Measurements from ENCODE around the gene SEC61G. TPM values are rescaled to one million over a fixed set of nuclear protein-coding genes. Genes with fewer than 3 reads are reported as not detected.

SEC61G gene
- total RNA-seq (2014; rRNA removed; shearing (Covaris generic)) = 1,191 and 1,243 TPM in 2 replicates

DNA sequence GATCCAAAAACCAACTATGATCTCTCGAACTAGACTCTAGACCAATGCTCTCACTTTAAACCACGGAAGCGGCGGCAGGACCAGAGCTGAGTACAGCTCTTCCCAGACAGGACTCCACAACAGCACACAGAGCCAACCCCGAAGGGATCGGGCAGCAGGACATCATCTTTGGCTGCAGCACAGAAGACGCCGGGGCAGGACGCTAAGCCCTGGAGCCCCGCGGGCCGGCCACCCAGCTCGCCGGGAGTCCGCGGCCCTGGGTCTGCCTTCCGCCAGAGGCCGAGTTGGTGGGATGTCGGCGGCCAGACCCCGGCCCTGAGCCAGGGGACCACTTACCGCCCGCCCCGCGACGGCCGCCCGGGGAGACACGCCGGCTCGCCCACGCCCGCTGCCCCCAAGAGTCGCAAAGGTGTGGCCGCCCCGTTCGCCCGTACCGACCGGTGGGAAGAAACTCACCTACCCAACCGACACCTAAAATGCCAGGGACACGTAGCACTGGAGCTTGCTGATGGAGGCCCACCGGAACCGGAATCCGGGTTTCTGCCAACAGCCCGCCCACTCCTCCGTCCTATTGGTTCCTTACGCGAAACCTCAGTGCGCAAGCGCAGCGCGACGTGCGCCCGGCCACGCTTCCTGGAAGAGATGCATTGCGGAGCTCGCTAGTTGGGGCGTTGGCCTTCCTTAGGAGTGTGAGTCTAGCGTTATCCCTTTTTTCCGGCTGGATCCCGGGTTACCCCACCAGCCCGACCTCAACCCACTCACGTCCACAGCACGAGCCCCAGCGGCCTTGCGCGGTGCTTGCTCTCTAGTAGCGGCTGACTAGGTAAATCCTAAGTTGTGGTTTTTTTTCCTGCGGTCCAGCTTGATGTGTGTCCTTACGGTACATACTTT lies at the start of gene SEC61G:
Gene SEC61G (minus strand): TSS at position 510 of the 891 bp plus-strand sequence. CDS start 1,623 bp downstream, outside the sequence.
- DNase-seq (ENCODE audit: low read depth) = peak; percentile 98

DNA sequence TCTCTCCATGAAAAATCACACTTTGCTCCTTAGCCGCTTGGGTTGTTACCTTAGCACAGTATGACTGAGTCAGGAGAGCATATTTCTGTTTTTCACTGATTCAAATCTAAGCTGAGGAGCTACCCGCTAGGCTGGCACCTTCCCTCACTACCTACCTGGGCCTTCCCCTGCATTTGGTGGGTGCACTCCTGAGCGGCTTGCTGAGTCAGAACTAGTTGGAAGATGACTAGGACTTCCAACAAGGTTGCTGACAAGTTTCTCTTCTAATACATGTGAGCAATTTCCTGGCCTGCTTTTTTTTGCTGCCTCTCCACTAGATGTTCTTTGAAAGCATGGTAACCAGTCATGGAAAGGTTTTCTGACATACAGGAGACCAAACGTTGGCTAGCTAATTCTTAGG lies 43.8 kb upstream of the SEC61G start:
- DNase-seq (ENCODE audit: low read depth) = no peak

- DNase-seq (ENCODE audit: low read depth) = no peak
Measured at GRCh38 chr7:54802114-54802513, 43.1 kb upstream of the SEC61G start.

GRCh38 chr7:54799792-54800191 lies 40.8 kb upstream of the SEC61G start:
- peak; percentile 32 for DNase-seq (ENCODE audit: low read depth)

DNA sequence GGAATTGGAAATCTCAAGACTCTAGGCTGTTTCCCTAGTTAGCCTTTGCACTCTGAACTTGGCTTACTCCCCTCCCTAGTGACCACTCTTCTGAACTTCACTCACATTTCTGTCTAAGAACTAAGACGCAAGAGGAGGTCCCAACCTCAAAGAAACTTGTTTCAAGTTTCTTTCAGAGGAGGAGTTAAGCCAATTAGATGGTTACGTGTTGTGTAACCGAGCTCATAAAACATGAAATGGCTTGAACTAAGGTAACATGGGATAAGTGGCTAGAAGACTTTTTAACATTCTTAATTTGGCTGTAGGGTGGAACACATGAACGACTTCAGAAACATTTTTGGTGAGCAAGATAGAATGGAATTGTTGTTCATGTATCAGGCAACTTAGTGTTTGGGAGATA lies 39.5 kb upstream of the SEC61G start:
- no peak for DNase-seq (ENCODE audit: low read depth)

- no peak for DNase-seq (ENCODE audit: low read depth)
Measured at GRCh38 chr7:54796853-54797252, 37.8 kb upstream of the SEC61G start.

GRCh38 chr7:54796150-54796549 lies 37.1 kb upstream of the SEC61G start:
- no peak for DNase-seq (ENCODE audit: low read depth)

DNA sequence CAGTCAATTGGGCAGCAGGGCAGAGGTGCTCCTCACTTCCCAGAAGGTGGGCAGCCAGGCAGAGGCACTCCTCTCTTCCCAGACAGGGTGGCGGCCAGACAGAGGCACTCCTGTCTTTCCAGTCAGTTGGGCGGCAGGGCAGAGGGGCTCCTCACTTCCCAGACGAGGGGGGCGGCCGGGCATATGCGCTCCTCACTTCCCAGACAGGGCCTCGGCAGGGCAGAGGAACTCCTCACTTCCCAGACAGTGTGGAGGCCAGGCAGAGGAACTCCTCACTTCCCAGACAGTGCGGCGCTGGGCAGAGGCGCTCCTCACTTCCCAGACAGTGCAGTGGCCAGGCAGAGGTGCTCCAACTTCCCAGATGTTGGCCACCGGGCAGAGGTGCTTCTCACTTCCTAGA lies 33.4 kb upstream of the SEC61G start:
- no peak for DNase-seq (ENCODE audit: low read depth)

DNA sequence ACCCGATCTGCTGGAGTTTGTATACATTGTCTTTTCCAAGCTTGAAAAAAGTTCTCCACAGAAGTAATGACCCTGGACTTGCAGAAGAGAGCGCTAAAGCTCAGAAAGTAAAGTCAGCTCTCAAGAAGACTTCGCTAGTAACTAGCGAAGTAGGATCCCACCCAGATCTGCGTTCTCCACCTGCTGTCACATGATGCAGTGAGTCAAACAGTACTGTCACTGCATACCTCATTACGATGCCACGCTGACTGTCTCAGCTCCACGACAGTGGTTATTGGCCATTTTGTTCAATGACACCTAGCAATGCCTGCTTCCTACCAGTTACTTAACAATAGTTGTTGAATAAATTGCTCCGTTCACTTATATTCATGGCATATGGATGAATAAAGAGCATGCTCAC lies 29.7 kb upstream of the SEC61G start:
- peak; percentile 90 for DNase-seq (ENCODE audit: low read depth)

DNA sequence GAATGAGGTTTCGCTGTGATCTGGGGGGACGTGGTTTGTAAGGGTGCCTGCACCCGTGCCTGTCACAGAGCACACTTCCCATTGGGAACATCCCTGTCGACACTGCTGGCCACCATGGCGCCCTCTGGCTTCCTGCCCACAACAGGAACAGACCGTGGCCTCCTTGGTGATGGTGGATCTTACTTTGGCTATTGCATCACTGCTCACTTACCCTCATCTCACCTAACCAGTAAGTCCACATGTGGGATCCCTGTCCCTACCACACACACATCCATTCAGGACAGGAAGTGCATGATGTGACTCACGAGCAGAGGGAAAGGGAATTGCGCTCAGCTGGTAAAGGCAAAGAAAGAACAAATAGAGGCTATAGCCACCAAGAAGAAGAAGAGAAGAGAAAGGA lies 26.2 kb upstream of the SEC61G start:
- DNase-seq (ENCODE audit: low read depth) = peak; percentile 73

DNA sequence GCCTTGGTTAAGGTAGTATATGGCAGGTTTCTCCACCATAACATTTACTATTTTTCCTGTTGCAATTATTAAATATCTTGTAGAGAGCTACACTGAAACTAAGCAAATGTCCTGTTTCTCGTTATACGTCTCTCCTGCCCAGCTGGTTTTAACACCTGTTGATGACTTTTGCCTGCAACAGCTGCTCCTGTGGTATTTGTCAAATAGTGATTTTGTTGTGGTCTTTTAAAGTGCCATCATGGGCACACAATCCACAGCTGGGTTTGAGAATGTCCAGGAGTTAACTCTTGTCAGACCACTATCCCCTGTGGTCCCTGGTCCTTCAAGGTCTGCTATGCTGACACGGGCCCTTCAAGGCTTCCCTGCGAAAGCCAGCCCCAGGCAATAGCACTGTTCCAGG lies 24.9 kb upstream of the SEC61G start:
- DNase-seq (ENCODE audit: low read depth) = no peak

DNA sequence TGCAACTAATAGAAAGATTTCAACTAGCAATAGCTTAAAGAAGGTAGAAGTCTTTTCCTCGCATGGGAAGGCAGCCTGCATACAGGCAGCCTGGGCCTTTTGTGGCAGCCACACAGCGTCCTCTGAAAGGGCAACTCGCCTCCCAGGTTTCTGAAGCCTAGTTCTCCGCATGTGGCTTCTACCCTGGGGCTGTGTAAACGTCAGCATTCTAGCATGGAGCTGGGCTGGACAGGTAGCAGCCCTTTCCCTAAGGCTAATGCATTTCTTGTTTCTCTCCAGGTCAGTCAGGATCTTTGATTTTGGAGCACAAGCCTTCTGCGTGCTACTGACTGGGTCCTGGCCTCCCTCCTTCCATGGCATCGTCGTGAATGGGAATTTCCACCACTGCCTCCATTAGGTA lies 23.8 kb upstream of the SEC61G start:
- DNase-seq (ENCODE audit: low read depth) = no peak

GRCh38 chr7:54782314-54782713 lies 23.3 kb upstream of the SEC61G start:
- no peak for DNase-seq (ENCODE audit: low read depth)

GRCh38 chr7:54781134-54781920 lies 22.3 kb upstream of the SEC61G start:
- no peak for DNase-seq (ENCODE audit: low read depth)

DNA sequence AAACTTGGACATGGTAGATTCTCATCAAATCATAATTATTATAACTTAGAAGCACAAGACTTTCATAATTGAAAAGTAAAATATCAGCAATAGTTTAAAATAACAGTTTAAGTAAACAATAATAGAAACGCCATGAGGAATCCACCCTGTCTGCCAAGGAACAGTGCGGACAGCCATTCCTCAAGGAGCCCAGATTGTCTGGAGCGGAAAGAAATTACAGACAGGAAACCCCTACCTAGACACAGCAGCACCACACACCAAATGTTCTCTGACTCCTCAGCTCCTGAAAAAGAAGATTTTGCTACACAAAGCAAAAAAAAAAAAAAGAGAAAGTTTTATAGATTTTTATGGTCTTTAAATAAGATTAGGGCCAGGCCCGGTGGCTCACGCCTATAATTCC lies 21.5 kb upstream of the SEC61G start:
- no peak for DNase-seq (ENCODE audit: low read depth)

GRCh38 chr7:54778696-54779540 lies 19.9 kb upstream of the SEC61G start:
- peak; percentile 22 for DNase-seq (ENCODE audit: low read depth)

GRCh38 chr7:54778166-54778565 lies 19.2 kb upstream of the SEC61G start:
- peak; percentile 29 for DNase-seq (ENCODE audit: low read depth)

GRCh38 chr7:54774785-54775740 lies 16.1 kb upstream of the SEC61G start:
- peak; percentile 28 for DNase-seq (ENCODE audit: low read depth)

- peak; percentile 84 for DNase-seq (ENCODE audit: low read depth)
Measured at GRCh38 chr7:54773472-54774399, 14.7 kb upstream of the SEC61G start.

- DNase-seq (ENCODE audit: low read depth) = peak; percentile 15
Measured at GRCh38 chr7:54769203-54769602, 10.2 kb upstream of the SEC61G start.

Measured in RPMI7951 (cell line).